DOHH2 (cell line): ENCODE measurements around the gene CCR5.

Source experiments
- H3F3A ChIP-seq: fragments of 200-600 bp; sonication (generic), shearing (Covaris generic); 2 replicates; pipeline ENCODE4 v1.6.0; 2016; ENCODE audit warnings: antibody characterized with exemption, mild to moderate bottlenecking; ENCODE audit not compliant: control insufficient read depth, insufficient read depth
- H3K27ac ChIP-seq: fragments of 200-600 bp; sonication (generic); 2 replicates; pipeline ENCODE4 v1.5.1; 2014; ENCODE audit warnings: low read depth, mild to moderate bottlenecking, low read length, moderate library complexity
- H3K27me3 ChIP-seq: fragments of 200-600 bp; sonication (generic); 2 replicates; pipeline ENCODE4 v1.6.1; 2014; ENCODE audit warnings: mild to moderate bottlenecking, low read length, mixed read lengths; ENCODE audit not compliant: control insufficient read depth
- H3K36me3 ChIP-seq: fragments of 200-600 bp; sonication (generic); 2 replicates; pipeline ENCODE4 v1.6.1; 2014; ENCODE audit warnings: mild to moderate bottlenecking, low read length, moderate library complexity, mixed read lengths; ENCODE audit not compliant: control insufficient read depth
- H3K4me1 ChIP-seq: fragments of 200-600 bp; sonication (generic); 2 replicates; pipeline ENCODE4 v1.6.1; 2014; ENCODE audit warnings: mild to moderate bottlenecking, low read length, mixed read lengths; ENCODE audit not compliant: control insufficient read depth
- H3K4me2 ChIP-seq: fragments of 200-600 bp; sonication (generic); 2 replicates; pipeline ENCODE4 v1.6.0; 2014; ENCODE audit warnings: mild to moderate bottlenecking, low read length, moderate library complexity
- H3K4me3 ChIP-seq: fragments of 200-600 bp; sonication (generic); 2 replicates; pipeline ENCODE4 v1.5.1; 2014; ENCODE audit warnings: mild to moderate bottlenecking, low read length, mixed read lengths
- H3K79me2 ChIP-seq: fragments of 200-600 bp; sonication (generic); 2 replicates; pipeline ENCODE4 v1.6.1; 2014; ENCODE audit warnings: mild to moderate bottlenecking, low read length, mixed read lengths; ENCODE audit not compliant: control insufficient read depth
- H3K9me2 ChIP-seq: fragments of 200-600 bp; sonication (generic); replicated peaks from 2 replicates; pipeline ENCODE4 v1.6.1; 2014; ENCODE audit warnings: mild to moderate bottlenecking, low read length, mixed read lengths; ENCODE audit not compliant: control insufficient read depth
- H3K9me3 ChIP-seq: fragments of 200-600 bp; sonication (generic); 2 replicates; pipeline ENCODE4 v1.6.1; 2014; ENCODE audit warnings: antibody characterized with exemption, low read length, mixed read lengths; ENCODE audit not compliant: control insufficient read depth, insufficient read depth
- H4K20me1 ChIP-seq: fragments of 200-600 bp; sonication (generic); 2 replicates; pipeline ENCODE4 v1.6.0; 2014; ENCODE audit warnings: low read depth, mild to moderate bottlenecking, antibody characterized with exemption, low read length, moderate library complexity; ENCODE audit not compliant: control insufficient read depth, insufficient read depth
- CTCF ChIP-seq: fragments of 200-600 bp; sonication (generic); IDR thresholded peaks from one replicate; pipeline ENCODE4 v1.5.1; 2014; ENCODE audit warnings: antibody characterized with exemption, mild to moderate bottlenecking, low read depth, low read length; ENCODE audit not compliant: poor library complexity, severe bottlenecking
- EZH2phosphoT487 ChIP-seq: fragments of 200-600 bp; sonication (generic); IDR thresholded peaks from 2 replicates; pipeline ENCODE4 v1.6.1; 2017; ENCODE audit warnings: borderline replicate concordance, mild to moderate bottlenecking, antibody characterized with exemption, low read length, moderate library complexity, mixed read lengths

The CCR5 gene

GRCh38 chr3:46417841-46418611 is 47.3 kb downstream of the CCR5 start:
- H3K9me2 ChIP-seq: no peaks in the 10 kb centered on the region
- no peak overlapping the region for H3K4me2 ChIP-seq
- H3K36me3 ChIP-seq: no peaks in the 10 kb centered on the region
- H3K79me2 ChIP-seq: no peaks in the 10 kb centered on the region
- no peaks in the 10 kb centered on the region for H4K20me1 ChIP-seq
- H3K9me3 ChIP-seq: no peaks in the 10 kb centered on the region
- no peak overlapping the region for H3K4me3 ChIP-seq
- no peak overlapping the region for H3K27ac ChIP-seq
- H3K4me1 ChIP-seq: no peaks in the 10 kb centered on the region
- no peaks in the 10 kb centered on the region for H3F3A ChIP-seq
- TF ChIP-seq CTCF: no peak
- no peak for TF ChIP-seq EZH2phosphoT487
- peaks cover 6% of the 10 kb centered on the region; the same call in 1 of the 2 replicates for H3K27me3 ChIP-seq

GRCh38 chr3:46419816-46420215 is 49.1 kb downstream of the CCR5 start:
- Histone ChIP-seq H3K9me3 (no peaks in the 10 kb centered on the region), H3K79me2 (no peaks in the 10 kb centered on the region), H3K4me3 (no peak overlapping the region), H3K36me3 (no peaks in the 10 kb centered on the region), H4K20me1 (no peaks in the 10 kb centered on the region), H3K4me2 (no peak overlapping the region), H3K27me3 (peaks cover 6% of the 10 kb centered on the region; the same call in 1 of the 2 replicates), H3K9me2 (no peaks in the 10 kb centered on the region), H3F3A (no peaks in the 10 kb centered on the region), H3K27ac (no peak overlapping the region), H3K4me1 (no peaks in the 10 kb centered on the region)
- TF ChIP-seq CTCF: no peak
- TF ChIP-seq EZH2phosphoT487: no peak

GRCh38 chr3:46420931-46421330 is 50.2 kb downstream of the CCR5 start:
- Histone ChIP-seq H3K27me3 (peaks cover 3% of the 10 kb centered on the region; the same call in 1 of the 2 replicates), H3K79me2 (no peaks in the 10 kb centered on the region), H3F3A (no peaks in the 10 kb centered on the region), H3K9me2 (no peaks in the 10 kb centered on the region), H3K4me3 (no peak overlapping the region), H3K9me3 (no peaks in the 10 kb centered on the region), H3K27ac (no peak overlapping the region), H3K4me2 (no peak overlapping the region), H4K20me1 (no peaks in the 10 kb centered on the region), H3K36me3 (no peaks in the 10 kb centered on the region), H3K4me1 (no peaks in the 10 kb centered on the region)
- TF ChIP-seq EZH2phosphoT487: no peak
- TF ChIP-seq CTCF: no peak
